IMR-90 (cell line): ENCODE measurements around the gene CRISPLD2. TPM values are rescaled to one million over a fixed set of nuclear protein-coding genes. Genes with fewer than 3 reads are reported as not detected.

Source experiments
- ATAC-seq: fragments of 200-7000 bp; cut with Tn5 transposase; 2 replicates; pipeline ENCODE4 v1.9.1; 2020; ENCODE audit warnings: low read depth, mild to moderate bottlenecking, moderate library complexity
- BruUV-seq: library from RNA; stranded (reverse); fragments of 400-500 nt; replicated peaks from 2 replicates; lab custom pipeline; 2021; lab: Mats Ljungman, UMichigan
- CTCF ChIA-PET: fragments of 300-600 bp; formaldehyde crosslinking; extraction: SDS; loops from one replicate; lab custom pipeline; 2021; ENCODE audit warnings: antibody characterized with exemption; lab: Yijun Ruan, JAX
- POLR2A ChIA-PET: fragments of 300-600 bp; sonication (Branson Sonifier 250); formaldehyde crosslinking; loops from one replicate; lab custom pipeline; 2022; ENCODE audit warnings: antibody characterized with exemption; ENCODE audit not compliant: unreplicated experiment; lab: Charles Lee
- DNase-seq: peaks from one replicate; pipeline ENCODE4 v3.0.0; 2013
- H2AFZ ChIP-seq: replicated peaks from 2 replicates; pipeline ENCODE3; 2013; ENCODE audit warnings: low read length, mild to moderate bottlenecking; ENCODE audit not compliant: poor library complexity
- H2AK5ac ChIP-seq: 2 replicates; pipeline ENCODE4 v1.6.1; 2013; ENCODE audit warnings: low read depth, low read length, inconsistent platforms
- H2AK9ac ChIP-seq: replicated peaks from 2 replicates; pipeline ENCODE3; 2013; ENCODE audit warnings: mild to moderate bottlenecking, low read depth, low read length, moderate library complexity; ENCODE audit not compliant: poor library complexity
- H2BK120ac ChIP-seq: 2 replicates; pipeline ENCODE4 v1.6.1; 2013; ENCODE audit warnings: low read depth, low read length, inconsistent platforms
- H2BK15ac ChIP-seq: 3 replicates; pipeline ENCODE4 v1.6.1; 2013; ENCODE audit warnings: low read depth, low read length, inconsistent platforms
- H2BK20ac ChIP-seq: 2 replicates; pipeline ENCODE4 v1.6.1; 2013; ENCODE audit warnings: low read depth, mild to moderate bottlenecking, inconsistent platforms, low read length, moderate library complexity
- H2BK5ac ChIP-seq: 2 replicates; pipeline ENCODE4 v1.6.1; 2013; ENCODE audit warnings: mild to moderate bottlenecking, low read depth, low read length, inconsistent platforms; ENCODE audit not compliant: poor library complexity, severe bottlenecking
- H3K14ac ChIP-seq: replicated peaks from 2 replicates; pipeline ENCODE4 v1.6.1; 2013; ENCODE audit warnings: low read depth, low read length, inconsistent platforms
- H3K18ac ChIP-seq: 2 replicates; pipeline ENCODE4 v1.6.1; 2013; ENCODE audit warnings: low read depth, low read length, control low read depth
- H3K23ac ChIP-seq: 2 replicates; pipeline ENCODE4 v1.6.1; 2013; ENCODE audit warnings: low read depth, low read length, inconsistent platforms
- H3K27ac ChIP-seq: 2 replicates; pipeline ENCODE4 v1.5.1; 2013; ENCODE audit warnings: mild to moderate bottlenecking, control low read depth, low read length; ENCODE audit not compliant: insufficient read depth
- H3K27me3 ChIP-seq: 2 replicates; pipeline ENCODE4 v1.6.1; 2013; ENCODE audit warnings: low read length; ENCODE audit not compliant: control insufficient read depth, insufficient read depth
- H3K36me3 ChIP-seq: 2 replicates; pipeline ENCODE4 v1.6.1; 2013; ENCODE audit warnings: low read length, mixed read lengths; ENCODE audit not compliant: control insufficient read depth, insufficient read depth
- H3K4ac ChIP-seq: 2 replicates; pipeline ENCODE4 v1.6.1; 2013; ENCODE audit warnings: low read depth, low read length, inconsistent platforms
- H3K4me1 ChIP-seq: 2 replicates; pipeline ENCODE4 v1.6.1; 2013; ENCODE audit warnings: low read length, mixed read lengths; ENCODE audit not compliant: control insufficient read depth, insufficient read depth
- H3K4me2 ChIP-seq: 2 replicates; pipeline ENCODE4 v1.6.1; 2013; ENCODE audit warnings: low read depth, mild to moderate bottlenecking, control low read depth, low read length, moderate library complexity
- H3K4me3 ChIP-seq: 2 replicates; pipeline ENCODE4 v1.5.1; 2013; ENCODE audit warnings: low read depth, mild to moderate bottlenecking, control low read depth, low read length, moderate library complexity; ENCODE audit not compliant: insufficient read depth
- H3K56ac ChIP-seq: 2 replicates; pipeline ENCODE4 v1.6.1; 2013; ENCODE audit warnings: low read length, inconsistent platforms; ENCODE audit not compliant: insufficient read depth; ENCODE audit errors: extremely low read depth
- H3K79me1 ChIP-seq, 2 experiments: 2 replicates each; pipeline ENCODE4 v1.6.1; 2013; ENCODE audit warnings: low read length in 2 of 2, inconsistent platforms in 1 of 2, low read depth in 1 of 2
- H3K9ac ChIP-seq: 2 replicates; pipeline ENCODE4 v1.6.1; 2013; ENCODE audit warnings: low read depth, low read length, control low read depth
- H3K9me1 ChIP-seq: 2 replicates; pipeline ENCODE4 v1.6.1; 2013; ENCODE audit warnings: low read length, inconsistent platforms; ENCODE audit not compliant: insufficient read depth
- H3K9me3 ChIP-seq: 2 replicates; pipeline ENCODE4 v1.6.1; 2013; ENCODE audit warnings: low read length; ENCODE audit not compliant: control insufficient read depth, insufficient read depth
- H4K20me1 ChIP-seq: 2 replicates; pipeline ENCODE4 v1.6.1; 2013; ENCODE audit warnings: low read length, inconsistent platforms; ENCODE audit not compliant: insufficient read depth
- H4K5ac ChIP-seq: 2 replicates; pipeline ENCODE4 v1.6.1; 2013; ENCODE audit warnings: mild to moderate bottlenecking, low read depth, low read length, control low read depth
- H4K8ac ChIP-seq, 2 experiments: 2 replicates each; pipeline ENCODE4 v1.6.1; 2013; ENCODE audit warnings: low read depth in 2 of 2, low read length in 2 of 2, control low read depth in 1 of 2, inconsistent platforms in 1 of 2
- H4K91ac ChIP-seq: 2 replicates; pipeline ENCODE4 v1.6.1; 2013; ENCODE audit warnings: low read depth, low read length, inconsistent platforms; ENCODE audit not compliant: insufficient read depth
- BHLHE40 ChIP-seq: fragments of 150-350 bp; IDR thresholded peaks from 2 replicates; pipeline ENCODE4 v1.6.1; 2016; ENCODE audit warnings: mild to moderate bottlenecking, low read depth, low read length
- CEBPB ChIP-seq: IDR thresholded peaks from 2 replicates; pipeline ENCODE4 v1.6.1; 2012; ENCODE audit warnings: low read depth, low read length, improper control_type of control experiment
- FOS ChIP-seq: fragments of 150-350 bp; IDR thresholded peaks from 2 replicates; pipeline ENCODE4 v1.6.1; 2016; ENCODE audit warnings: low read depth, low read length
- MAFK ChIP-seq: IDR thresholded peaks from 2 replicates; pipeline ENCODE4 v1.6.1; 2012; ENCODE audit warnings: low read depth, low read length, improper control_type of control experiment
- MAZ ChIP-seq: IDR thresholded peaks from 2 replicates; pipeline ENCODE4 v1.6.1; 2012; ENCODE audit warnings: low read depth, mild to moderate bottlenecking, low read length, improper control_type of control experiment, moderate library complexity, borderline replicate concordance
- MXI1 ChIP-seq: IDR thresholded peaks from 2 replicates; pipeline ENCODE4 v1.6.1; 2012; ENCODE audit warnings: low read depth, mild to moderate bottlenecking, low read length, moderate library complexity, borderline replicate concordance
- NFE2L2 ChIP-seq: fragments of 150-350 bp; IDR thresholded peaks from 2 replicates; pipeline ENCODE4 v1.6.1; 2016; ENCODE audit warnings: low read depth, mild to moderate bottlenecking, low read length
- POLR2A ChIP-seq: IDR thresholded peaks from 2 replicates; pipeline ENCODE4 v1.6.1; 2012; ENCODE audit warnings: mild to moderate bottlenecking, low read depth, low read length
- RAD21 ChIP-seq: IDR thresholded peaks from 2 replicates; pipeline ENCODE4 v1.6.1; 2012; ENCODE audit warnings: low read length, improper control_type of control experiment
- RCOR1 ChIP-seq: IDR thresholded peaks from 2 replicates; pipeline ENCODE4 v1.6.1; 2012; ENCODE audit warnings: mild to moderate bottlenecking, low read length, improper control_type of control experiment; ENCODE audit not compliant: insufficient replicate concordance
- RFX5 ChIP-seq: IDR thresholded peaks from 2 replicates; pipeline ENCODE4 v1.8.0; 2012; ENCODE audit warnings: low read depth, mild to moderate bottlenecking, low read length, moderate library complexity
- SMC3 ChIP-seq: fragments of 150-350 bp; IDR thresholded peaks from 2 replicates; pipeline ENCODE4 v1.6.1; 2016; ENCODE audit warnings: low read depth, mild to moderate bottlenecking, antibody characterized with exemption, low read length, moderate library complexity
- WGBS, 2 experiments: methylation state at CpG; one replicate each; pipeline versions ENCODE4 v1.1.5 to v1.1.7; 2013; ENCODE audit warnings: missing lambda C conversion rate in 2 of 2; ENCODE audit not compliant: insufficient read length in 1 of 2; ENCODE audit errors: extremely low coverage in 2 of 2; 5-methylcytosine and 5-hydroxymethylcytosine counted together
- dilution Hi-C: fragments of 300-500 bp; cut with HindIII; formaldehyde crosslinking; loops from one replicate; pipeline ENCODE4 v1.14.3; 2018; ENCODE audit warnings: low sequenced_read_pairs; ENCODE audit not compliant: unreplicated experiment
- in situ Hi-C: fragments of 300-500 bp; cut with MboI; formaldehyde crosslinking; loops from 3 replicates; pipeline ENCODE4 v1.14.3; 2019; ENCODE audit warnings: low sequenced_read_pairs, inconsistent platforms, mixed read lengths
- intact Hi-C: fragments of 100-400 bp; cut with micrococcal nuclease; formaldehyde crosslinking; loops from 2 replicates; pipeline ENCODE4 v1.10.0; 2022
- polyA plus RNA-seq, 3 experiments: library from polyadenylated mRNA; depleted of rRNA; stranded (reverse); fragments of >200 nt; gene quantifications; 2 replicates each; pipeline ENCODE4 v1.2.3, GENCODE V29; 2012; ENCODE audit warnings: low replicate concordance in 1 of 3
- total RNA-seq: library from RNA; depleted of rRNA; stranded (reverse); fragments of >200 nt; gene quantifications from 2 replicates; pipeline ENCODE4 v1.2.3, GENCODE V29; 2012
- TF ChIP-seq, protein P1 (sequence below): fragments of 150-350 bp; IDR thresholded peaks from 2 replicates; pipeline ENCODE4 v1.6.1; 2016; ENCODE audit warnings: low read depth, mild to moderate bottlenecking, low read length, moderate library complexity, borderline replicate concordance
- TF ChIP-seq, protein P2 (sequence below): fragments of 150-350 bp; IDR thresholded peaks from 2 replicates; pipeline ENCODE4 v1.6.1; 2017; ENCODE audit warnings: mild to moderate bottlenecking, antibody characterized with exemption, low read length, low read depth

CRISPLD2 gene
- total and polyA plus RNA-seq, 2 of the 4 experiments (the other 2 are of a cell fraction) = 23.1 to 37.5 TPM

GRCh38 chr16:84778720-84779119 is 41.1 kb upstream of the CRISPLD2 start:
- H3K4me3 ChIP-seq = no peak overlapping the region
- BruUV-seq = no TSS peak
- no peak overlapping the region for H2BK15ac ChIP-seq
- no peak overlapping the region for H3K56ac ChIP-seq
- no peak overlapping the region for H3K23ac ChIP-seq
- no peak overlapping the region for H3K27ac ChIP-seq
- H3K9me1 ChIP-seq = no peaks in the 10 kb centered on the region
- DNase-seq (no peak), ATAC-seq (no peak)
- no peak overlapping the region for H2AFZ ChIP-seq
- intact Hi-C loops (no loop called here), in situ Hi-C loops (no loop called here), dilution Hi-C loops (no loop called here)
- H3K4me2 ChIP-seq = no peak overlapping the region
- no peak overlapping the region for H3K18ac ChIP-seq
- H2AK5ac ChIP-seq = no peak overlapping the region
- no peak overlapping the region for H2BK120ac ChIP-seq
- H3K79me1 ChIP-seq = peaks cover 8 to 32% of the 10 kb centered on the region in 2 experiments
- peaks cover 6% of the 10 kb centered on the region for H3K4me1 ChIP-seq
- H4K91ac ChIP-seq = no peak overlapping the region
- H4K8ac ChIP-seq = no peak overlapping the region
- no peaks in the 10 kb centered on the region for H3K27me3 ChIP-seq
- H4K5ac ChIP-seq = no peak overlapping the region
- H3K14ac ChIP-seq = no peak overlapping the region
- H3K36me3 ChIP-seq = peaks cover 38% of the 10 kb centered on the region
- H2BK5ac ChIP-seq = no peak overlapping the region
- no peak overlapping the region for H2BK20ac ChIP-seq
- no peak overlapping the region for H3K9ac ChIP-seq
- ChIA-PET CTCF (no interaction called here), POLR2A (no interaction called here)
- H2AK9ac ChIP-seq = no peak overlapping the region
- no peak overlapping the region for H3K4ac ChIP-seq
- TF ChIP-seq RCOR1 = no peak
- no peak for TF ChIP-seq BHLHE40
- TF ChIP-seq POLR2A = no peak
- TF ChIP-seq CEBPB = no peak
- TF ChIP-seq NFE2L2 = no peak
- TF ChIP-seq, protein P1, sequence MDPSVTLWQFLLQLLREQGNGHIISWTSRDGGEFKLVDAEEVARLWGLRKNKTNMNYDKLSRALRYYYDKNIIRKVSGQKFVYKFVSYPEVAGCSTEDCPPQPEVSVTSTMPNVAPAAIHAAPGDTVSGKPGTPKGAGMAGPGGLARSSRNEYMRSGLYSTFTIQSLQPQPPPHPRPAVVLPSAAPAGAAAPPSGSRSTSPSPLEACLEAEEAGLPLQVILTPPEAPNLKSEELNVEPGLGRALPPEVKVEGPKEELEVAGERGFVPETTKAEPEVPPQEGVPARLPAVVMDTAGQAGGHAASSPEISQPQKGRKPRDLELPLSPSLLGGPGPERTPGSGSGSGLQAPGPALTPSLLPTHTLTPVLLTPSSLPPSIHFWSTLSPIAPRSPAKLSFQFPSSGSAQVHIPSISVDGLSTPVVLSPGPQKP = no peak
- no peak for TF ChIP-seq RAD21
- TF ChIP-seq MAFK = no peak
- TF ChIP-seq MXI1 = no peak
- TF ChIP-seq, protein P2, sequence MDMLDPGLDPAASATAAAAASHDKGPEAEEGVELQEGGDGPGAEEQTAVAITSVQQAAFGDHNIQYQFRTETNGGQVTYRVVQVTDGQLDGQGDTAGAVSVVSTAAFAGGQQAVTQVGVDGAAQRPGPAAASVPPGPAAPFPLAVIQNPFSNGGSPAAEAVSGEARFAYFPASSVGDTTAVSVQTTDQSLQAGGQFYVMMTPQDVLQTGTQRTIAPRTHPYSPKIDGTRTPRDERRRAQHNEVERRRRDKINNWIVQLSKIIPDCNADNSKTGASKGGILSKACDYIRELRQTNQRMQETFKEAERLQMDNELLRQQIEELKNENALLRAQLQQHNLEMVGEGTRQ = no peak
- TF ChIP-seq MAZ = no peak
- no peak for TF ChIP-seq RFX5
- no peak for TF ChIP-seq SMC3
- no peak for TF ChIP-seq FOS
- WGBS, 2 experiments = 87% methylated on average over 3 of the region's 18 CpGs; no CpG with 5 or more reads in 1 of the 2 experiments
- no peaks in the 10 kb centered on the region for H4K20me1 ChIP-seq
- no peaks in the 10 kb centered on the region for H3K9me3 ChIP-seq
